ENCODE results near the gene COPG1.

GRCh38 chr3:129234441-129234840 lies 15.0 kb upstream of the COPG1 start:
- TF ChIP-seq EZH2phosphoT487 (IDR thresholded peaks at IDR 0.05; ENCODE audit: borderline replicate concordance) = no peak
- TF ChIP-seq CTCF (conservative IDR thresholded peaks at IDR 0.05; ENCODE audit: low read length) = no peak
